NCI-H2171 (cell line): ENCODE measurements around the gene ARRDC3.
"Not testable (repeated sequence)": the region's sequence is repeated elsewhere in the genome, so short reads cannot be mapped to it uniquely, and the experiment has no call there.

Experiments used
- DNase-seq: peaks from one replicate; lab custom pipeline; 2025; lab: John Stamatoyannopoulos, UW

Gene ARRDC3

GRCh38 chr5:91359962-91360609, 23.0 kb downstream of the ARRDC3 start:
- no peak for DNase-seq

DNA sequence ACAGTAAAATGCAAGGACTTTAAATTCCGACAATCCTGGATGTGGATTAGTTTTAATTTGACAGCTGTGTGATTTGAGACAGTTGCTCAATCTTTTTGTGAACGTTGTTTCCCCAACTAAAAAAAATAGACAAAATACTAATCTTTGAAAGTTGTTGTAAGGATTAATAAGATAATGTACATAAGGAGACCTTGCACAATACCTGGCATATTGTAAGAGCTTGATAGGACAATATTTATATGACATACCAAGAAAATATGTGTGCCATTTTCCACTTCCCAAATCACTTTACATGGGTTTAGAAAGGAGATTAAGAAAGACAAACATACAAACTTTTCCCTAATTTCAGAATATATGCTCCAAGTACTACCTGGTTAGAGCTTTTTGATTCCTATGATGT, 25.3 kb downstream of the ARRDC3 start:
- DNase-seq, result no peak

GRCh38 chr5:91357012-91357634, 26.0 kb downstream of the ARRDC3 start:
- no peak for DNase-seq

GRCh38 chr5:91354867-91355266, 28.2 kb downstream of the ARRDC3 start:
- not testable (repeated sequence) for DNase-seq

DNA sequence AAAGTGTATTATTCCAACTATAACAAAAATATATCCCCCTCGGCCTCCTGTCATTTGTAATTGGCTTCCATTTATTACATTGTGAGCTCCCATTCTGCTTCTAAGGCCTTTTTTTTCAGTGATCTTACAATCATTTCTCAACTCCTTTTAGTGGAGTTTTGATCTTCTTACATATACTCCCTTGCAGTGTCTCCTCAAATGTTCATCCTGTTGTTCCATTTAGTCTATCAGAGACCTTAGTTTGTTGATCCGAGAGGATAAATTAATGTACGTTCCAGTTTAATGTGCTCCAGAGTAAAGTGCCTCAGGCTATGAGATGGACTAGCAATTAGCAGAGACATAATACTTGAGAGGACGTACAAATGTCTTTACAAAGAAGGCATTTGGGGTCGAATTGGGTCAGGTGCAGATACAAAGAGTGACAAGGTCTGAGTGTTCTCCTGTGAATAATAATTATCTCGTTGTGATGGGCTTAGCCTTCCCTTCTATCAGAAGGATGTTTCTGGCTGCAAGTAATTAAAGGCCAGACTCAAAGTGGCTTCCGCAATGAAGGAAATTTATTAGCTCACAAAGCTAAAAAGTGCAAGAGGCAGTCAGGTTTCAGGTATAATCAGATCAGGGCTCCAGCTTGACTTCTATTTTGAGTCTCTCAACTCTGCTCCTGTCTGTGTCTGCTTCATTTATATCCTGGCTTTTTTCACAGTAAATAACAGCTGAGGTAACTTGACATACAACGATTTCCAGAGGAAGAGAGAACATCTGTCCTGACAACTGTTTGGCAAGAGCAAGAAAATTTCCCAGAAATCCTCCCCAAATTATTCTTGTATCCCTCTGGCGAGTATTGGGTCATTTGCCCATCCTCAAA, 30.1 kb downstream of the ARRDC3 start:
- no peak for DNase-seq

DNA sequence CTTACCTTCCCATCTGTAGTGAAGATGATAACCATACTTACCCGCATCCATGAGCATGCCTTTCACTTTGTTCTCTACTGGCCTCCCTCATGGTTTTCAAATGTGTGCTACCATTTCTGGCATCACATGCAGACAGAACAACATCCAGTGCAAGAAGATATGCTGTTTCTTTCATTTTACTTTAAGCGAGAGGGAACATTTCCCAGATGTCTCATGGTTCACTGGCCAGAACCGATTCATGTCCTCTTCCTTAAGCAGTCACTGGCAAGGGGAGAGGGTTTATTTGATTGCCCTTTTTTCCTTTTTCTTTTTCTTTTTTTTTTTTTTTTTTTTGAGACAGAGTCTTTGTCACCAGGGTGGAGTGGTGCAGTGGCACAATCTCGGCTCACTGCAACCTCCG, 37.7 kb downstream of the ARRDC3 start:
- no peak for DNase-seq

GRCh38 chr5:91344661-91345200, 38.4 kb downstream of the ARRDC3 start:
- DNase-seq, result not testable (repeated sequence)

DNA sequence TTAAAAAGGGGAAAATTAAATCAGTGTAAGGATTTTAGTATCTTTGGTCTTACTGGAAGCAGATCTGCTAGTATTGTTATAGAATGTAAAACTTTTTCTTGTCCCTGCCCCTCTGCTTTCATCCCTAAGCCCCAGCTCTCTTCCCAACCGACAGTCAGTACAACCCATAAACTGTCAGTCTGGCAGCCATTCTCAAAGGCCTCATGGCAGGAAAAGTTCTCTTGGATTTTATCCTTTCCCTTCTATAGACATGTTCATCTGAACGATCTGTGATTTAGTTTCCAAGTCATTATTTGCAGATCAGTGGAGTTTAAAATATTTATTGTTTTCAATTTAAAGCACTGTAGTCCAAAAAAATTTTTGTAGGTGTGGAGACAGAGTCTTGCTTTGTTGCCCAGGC, 39.2 kb downstream of the ARRDC3 start:
- DNase-seq, result no peak

GRCh38 chr5:91342931-91343330, 40.2 kb downstream of the ARRDC3 start:
- not testable (repeated sequence) for DNase-seq

DNA sequence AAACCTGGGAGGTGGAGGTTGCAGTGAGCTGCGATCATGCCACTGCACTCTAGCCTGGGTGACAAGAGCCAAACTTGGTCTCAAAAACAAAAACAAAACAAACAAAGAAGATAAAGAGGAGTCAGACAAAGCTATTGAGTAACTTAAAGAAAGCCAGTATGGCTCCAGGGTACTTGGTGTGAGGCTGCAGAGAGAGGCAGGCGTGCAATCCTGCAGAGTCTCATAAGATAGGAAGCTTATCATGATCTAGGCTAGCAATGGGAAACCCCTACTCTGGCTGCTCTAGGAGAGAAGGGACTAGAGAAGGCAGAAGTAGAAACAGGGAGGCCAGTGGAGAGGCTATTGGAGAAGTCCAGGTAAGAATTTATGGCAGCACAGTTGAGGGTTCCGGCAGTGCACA, 42.0 kb downstream of the ARRDC3 start:
- no peak for DNase-seq

GRCh38 chr5:91340532-91340931, 42.6 kb downstream of the ARRDC3 start:
- DNase-seq, result no peak

- DNase-seq, result no peak
Observed at GRCh38 chr5:91339063-91339705, 43.9 kb downstream of the ARRDC3 start.

DNA sequence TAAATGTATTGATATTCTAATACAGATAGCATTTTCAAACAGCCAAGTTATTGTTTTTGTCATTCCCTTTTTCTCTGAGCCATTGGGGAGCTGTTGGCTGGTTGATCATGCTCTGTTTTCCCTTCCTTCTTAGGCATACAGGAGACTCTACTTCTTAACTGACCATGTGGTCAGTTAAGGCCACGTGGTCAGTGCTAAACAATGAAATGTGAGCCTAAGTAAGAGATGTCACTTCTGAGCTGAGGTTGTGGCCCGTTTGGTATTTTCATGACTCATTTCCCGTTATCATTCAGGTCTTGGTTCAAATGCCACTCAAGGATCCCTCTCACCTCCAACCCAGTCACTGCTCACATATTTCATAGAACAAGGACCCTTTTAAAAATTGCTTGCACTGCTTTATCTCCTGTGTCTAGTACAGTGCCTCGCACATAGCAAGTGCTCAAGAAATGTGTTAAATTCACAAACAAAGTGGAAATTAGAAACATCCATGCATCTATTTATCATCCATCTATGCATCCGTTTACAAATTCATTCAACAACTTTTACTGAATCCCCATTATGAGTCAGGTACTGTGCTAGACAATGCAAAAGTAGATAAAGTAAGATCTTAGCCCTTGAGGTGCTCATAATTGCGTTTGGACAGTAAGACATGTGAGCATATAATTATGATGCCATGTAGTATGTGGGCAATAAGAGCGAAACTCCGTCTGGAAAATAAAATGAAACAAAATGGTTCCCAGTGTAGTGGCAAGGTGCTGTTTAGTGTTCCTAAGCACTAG, 50.7 kb downstream of the ARRDC3 start:
- no peak for DNase-seq

- DNase-seq, result no peak
Observed at GRCh38 chr5:91331705-91332104, 51.4 kb downstream of the ARRDC3 start.

DNA sequence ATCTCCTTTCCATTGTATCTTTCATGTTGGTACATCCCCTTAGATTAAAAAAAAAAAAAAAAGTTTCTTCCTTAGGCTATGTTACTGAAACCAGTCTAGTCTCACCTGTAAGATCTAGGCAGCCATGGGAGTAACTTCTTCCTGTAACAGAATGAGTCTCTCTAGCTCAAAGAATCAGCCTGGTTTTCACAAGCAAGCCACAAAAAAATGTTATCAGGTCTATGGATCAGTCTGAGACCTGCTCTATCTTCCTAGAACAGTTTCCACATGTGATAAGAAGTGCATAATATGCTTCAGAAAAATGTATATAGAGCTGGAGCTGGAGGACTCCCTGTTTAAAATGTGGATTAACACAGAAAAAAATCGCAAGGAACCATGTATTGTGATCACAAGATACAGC, 53.8 kb downstream of the ARRDC3 start:
- DNase-seq, result no peak

DNA sequence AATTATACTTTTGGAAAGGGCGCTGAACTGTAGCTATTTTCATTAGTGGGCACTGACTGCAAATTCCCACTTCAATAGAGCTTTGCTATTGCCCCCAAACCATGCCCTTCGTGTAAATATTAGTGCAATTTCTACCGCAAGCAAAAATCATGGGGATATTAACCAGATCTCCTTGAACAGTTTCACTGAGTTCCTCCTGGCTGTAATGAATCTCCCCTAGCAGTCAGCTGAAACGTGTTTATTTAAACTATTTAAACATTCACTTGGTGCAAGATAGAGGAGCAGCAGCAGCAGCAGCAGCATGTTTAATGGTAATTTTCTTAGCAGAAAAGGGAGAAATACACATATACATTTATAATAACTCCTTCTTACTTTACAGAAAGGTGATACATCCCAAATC, 54.4 kb downstream of the ARRDC3 start:
- no peak for DNase-seq

DNA sequence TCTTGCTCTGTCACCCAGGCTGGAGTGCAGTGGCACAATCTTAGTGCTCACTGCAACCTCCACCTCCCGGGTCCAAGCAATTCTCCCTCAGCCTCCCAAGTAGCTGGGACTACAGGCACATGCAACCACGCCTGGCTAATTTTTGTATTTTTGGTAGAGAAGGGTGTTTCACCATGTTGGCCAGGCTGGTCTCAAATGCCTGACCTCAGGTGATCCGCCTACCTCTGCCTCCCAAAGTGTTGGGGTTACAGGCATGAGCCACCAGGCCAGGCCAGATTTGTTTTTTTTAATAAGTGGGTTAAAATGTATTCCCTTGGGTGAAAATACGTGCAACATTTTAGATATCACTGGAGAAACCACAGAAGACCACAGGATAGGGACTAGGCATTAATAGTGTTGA, 60.1 kb downstream of the ARRDC3 start:
- DNase-seq, result not testable (repeated sequence)

DNA sequence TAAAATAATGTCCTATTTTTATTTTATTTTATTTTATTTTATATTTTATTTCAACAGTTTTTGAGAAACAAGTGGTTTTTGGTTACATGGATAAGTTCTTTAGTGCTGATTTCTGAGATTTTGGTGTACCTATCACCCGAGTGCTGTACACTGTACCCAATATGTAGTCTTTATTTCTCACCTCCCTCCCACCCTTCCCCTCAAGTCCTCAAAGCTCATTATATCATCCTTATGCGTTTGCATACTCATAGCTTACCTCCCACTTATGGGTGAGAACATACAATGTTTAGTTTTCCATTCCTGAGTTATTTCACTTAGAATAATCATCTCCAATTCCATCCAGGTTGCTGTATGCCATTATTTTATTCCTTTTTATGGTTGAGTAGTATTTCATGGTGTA, 63.5 kb downstream of the ARRDC3 start:
- DNase-seq, result no peak

DNA sequence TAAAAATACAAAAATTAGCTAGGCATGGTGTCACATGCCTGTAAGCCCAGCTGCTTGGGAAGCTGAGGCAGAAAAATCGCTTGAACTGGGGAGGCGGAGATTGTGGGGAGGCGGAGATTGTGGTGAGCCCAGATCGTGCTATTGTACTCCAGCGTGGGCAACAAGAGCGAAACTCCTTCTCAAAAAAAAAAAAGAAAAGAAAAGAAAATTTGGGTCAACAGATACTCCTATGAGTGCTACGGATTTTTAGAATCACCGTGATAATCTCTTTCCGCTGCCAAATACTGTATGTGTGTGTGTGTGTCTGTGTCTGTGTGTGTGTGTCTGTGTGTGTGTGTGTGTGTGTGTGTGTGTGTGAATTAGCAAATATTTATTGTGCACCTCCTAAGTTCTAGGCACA, 64.4 kb downstream of the ARRDC3 start:
- no peak for DNase-seq
